Type B pancreatic cell (in vitro differentiated cells): ENCODE data around the gene ZMIZ1. TPM values are rescaled to one million over a fixed set of nuclear protein-coding genes. Genes with fewer than 3 reads are reported as not detected.
"Not testable (repeated sequence)": the region's sequence is repeated elsewhere in the genome, so short reads cannot be mapped to it uniquely, and the experiment has no call there.

Source experiments
- DNase-seq: peaks from one replicate; pipeline ENCODE4 v3.0.0; 2021; ENCODE audit warnings: mixed read lengths; ENCODE audit not compliant: unreplicated experiment; ENCODE audit errors: extremely low spot score
- H3K27ac Mint-ChIP-seq: 2 replicates; pipeline ENCODE4 v1.8.0; 2021; ENCODE audit warnings: mild to moderate bottlenecking, mixed read lengths
- H3K27me3 Mint-ChIP-seq: 2 replicates; pipeline ENCODE4 v1.8.0; 2021; ENCODE audit warnings: mixed read lengths
- H3K36me3 Mint-ChIP-seq: 2 replicates; pipeline ENCODE4 v1.8.0; 2021; ENCODE audit warnings: mixed read lengths
- H3K4me1 Mint-ChIP-seq: one replicate; pipeline ENCODE4 v1.8.0; 2021; ENCODE audit warnings: mixed read lengths; ENCODE audit not compliant: unreplicated experiment
- H3K4me3 Mint-ChIP-seq: 2 replicates; pipeline ENCODE4 v1.8.0; 2021; ENCODE audit warnings: mild to moderate bottlenecking, mixed read lengths
- H3K9me3 Mint-ChIP-seq: 2 replicates; pipeline ENCODE4 v1.8.0; 2021; ENCODE audit warnings: mixed read lengths
- total RNA-seq: library from RNA; stranded (reverse); gene quantifications from 2 replicates; pipeline ENCODE4 v1.2.1, GENCODE V29; 2021; ENCODE audit warnings: low replicate concordance
- TF ChIP-seq, protein P1 (sequence below): fragments of 200-600 bp; sonication (generic); conservative IDR thresholded peaks from 2 replicates; pipeline ENCODE4 v1.5.0; 2021; ENCODE audit warnings: antibody characterized with exemption, mild to moderate bottlenecking

ZMIZ1 gene
- total RNA-seq, 1 donor from 2014 or later, result 102 TPM

DNA sequence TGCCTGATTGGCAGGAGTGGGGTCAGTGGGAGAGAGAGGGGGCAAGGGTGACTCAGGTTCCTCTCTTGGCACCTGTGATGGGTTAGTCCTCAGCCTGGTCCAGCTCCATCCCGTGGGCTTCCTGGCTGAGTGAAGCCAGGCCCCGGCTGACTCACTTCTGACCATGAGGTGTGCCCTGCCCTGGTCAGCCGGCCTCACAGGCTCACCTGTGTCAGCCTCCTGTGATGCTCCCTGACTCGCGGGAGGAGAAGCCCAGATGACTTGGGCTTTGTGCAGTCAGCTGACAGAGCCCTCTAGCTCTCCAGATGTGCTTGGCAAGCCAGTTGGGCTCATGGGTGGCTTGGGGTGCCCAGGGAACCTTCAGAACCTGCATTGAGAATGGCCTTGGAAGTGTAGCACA, 262.5 kb downstream of the ZMIZ1 start:
- Mint-ChIP-seq H3K4me1 (peaks cover 3% of the 10 kb centered on the region), H3K4me3 (no peak overlapping the region)
- TF ChIP-seq, protein P1, sequence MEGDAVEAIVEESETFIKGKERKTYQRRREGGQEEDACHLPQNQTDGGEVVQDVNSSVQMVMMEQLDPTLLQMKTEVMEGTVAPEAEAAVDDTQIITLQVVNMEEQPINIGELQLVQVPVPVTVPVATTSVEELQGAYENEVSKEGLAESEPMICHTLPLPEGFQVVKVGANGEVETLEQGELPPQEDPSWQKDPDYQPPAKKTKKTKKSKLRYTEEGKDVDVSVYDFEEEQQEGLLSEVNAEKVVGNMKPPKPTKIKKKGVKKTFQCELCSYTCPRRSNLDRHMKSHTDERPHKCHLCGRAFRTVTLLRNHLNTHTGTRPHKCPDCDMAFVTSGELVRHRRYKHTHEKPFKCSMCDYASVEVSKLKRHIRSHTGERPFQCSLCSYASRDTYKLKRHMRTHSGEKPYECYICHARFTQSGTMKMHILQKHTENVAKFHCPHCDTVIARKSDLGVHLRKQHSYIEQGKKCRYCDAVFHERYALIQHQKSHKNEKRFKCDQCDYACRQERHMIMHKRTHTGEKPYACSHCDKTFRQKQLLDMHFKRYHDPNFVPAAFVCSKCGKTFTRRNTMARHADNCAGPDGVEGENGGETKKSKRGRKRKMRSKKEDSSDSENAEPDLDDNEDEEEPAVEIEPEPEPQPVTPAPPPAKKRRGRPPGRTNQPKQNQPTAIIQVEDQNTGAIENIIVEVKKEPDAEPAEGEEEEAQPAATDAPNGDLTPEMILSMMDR, result no peak

DNA sequence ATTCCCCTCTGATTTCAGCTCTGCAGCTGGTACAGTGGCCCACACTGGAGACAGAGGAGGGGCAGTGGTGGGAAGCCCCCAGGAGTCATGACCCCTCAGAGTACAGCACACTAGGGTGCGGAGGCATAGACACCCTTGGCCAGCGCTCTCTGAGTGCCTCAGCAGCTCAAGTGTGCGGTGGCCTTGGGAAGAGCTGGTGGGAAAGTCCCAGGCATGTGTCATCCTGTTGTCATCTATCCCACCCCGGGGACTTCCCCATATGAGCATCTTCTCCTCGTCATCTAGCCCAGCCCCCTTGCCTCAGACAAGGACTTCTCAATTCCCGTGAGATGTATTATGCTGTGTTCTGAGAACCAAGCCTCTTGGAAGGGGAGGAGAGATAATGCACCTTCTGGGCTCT, 262.9 kb downstream of the ZMIZ1 start:
- TF ChIP-seq, protein P1, result no peak
- no peak overlapping the region for H3K27ac Mint-ChIP-seq
- H3K36me3 Mint-ChIP-seq, result no peaks in the 10 kb centered on the region
- no peak overlapping the region for H3K4me3 Mint-ChIP-seq
- peaks cover 4% of the 10 kb centered on the region for H3K9me3 Mint-ChIP-seq
- no peak for DNase-seq
- peaks cover 8% of the 10 kb centered on the region for H3K4me1 Mint-ChIP-seq
- H3K27me3 Mint-ChIP-seq, result no peaks in the 10 kb centered on the region

More for the DNA sequence above, 262.5 kb downstream of the ZMIZ1 start:
- Mint-ChIP-seq H3K36me3 (no peaks in the 10 kb centered on the region), H3K27me3 (no peaks in the 10 kb centered on the region), H3K9me3 (peaks cover 4% of the 10 kb centered on the region), H3K27ac (no peak overlapping the region)
- DNase-seq, result no peak

DNA sequence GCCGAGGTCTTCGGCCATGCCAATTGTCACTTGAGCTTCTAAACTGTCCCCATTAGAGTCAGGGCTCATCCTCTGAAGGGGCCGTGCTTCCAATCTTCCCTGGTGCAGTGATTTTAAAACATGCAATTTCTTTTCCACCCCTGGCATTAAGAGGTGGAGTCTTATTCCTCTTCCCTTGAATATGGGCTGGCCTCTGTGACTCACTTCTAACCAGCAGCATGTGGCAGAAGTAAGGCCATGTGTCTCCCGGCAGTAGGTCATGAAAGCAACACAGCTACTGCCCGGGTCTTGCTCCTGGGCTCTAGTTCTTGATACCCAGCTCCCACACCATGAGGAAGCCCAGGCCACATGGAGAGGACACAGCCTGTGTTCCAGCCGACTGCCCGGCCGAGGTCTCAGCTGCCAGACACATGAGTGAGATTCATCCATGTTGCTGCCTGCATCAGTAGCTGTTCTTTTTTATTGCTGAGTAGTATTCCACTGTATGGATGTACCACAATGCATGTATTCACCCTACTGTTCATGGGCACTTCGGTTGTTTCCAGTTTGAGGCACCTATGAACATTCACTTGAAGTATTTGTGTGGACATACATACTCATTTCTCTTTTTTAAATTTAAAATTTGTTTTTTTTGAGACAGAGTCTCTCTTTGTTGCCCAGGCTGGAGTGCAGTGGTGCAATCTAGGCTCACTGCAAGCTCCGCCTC, 264.0 kb downstream of the ZMIZ1 start:
- not testable (repeated sequence) for H3K9me3 Mint-ChIP-seq, H3K27ac Mint-ChIP-seq, H3K27me3 Mint-ChIP-seq, DNase-seq, H3K36me3 Mint-ChIP-seq, H3K4me3 Mint-ChIP-seq
- H3K4me1 Mint-ChIP-seq, result peaks cover 14% of the 10 kb centered on the region

DNA sequence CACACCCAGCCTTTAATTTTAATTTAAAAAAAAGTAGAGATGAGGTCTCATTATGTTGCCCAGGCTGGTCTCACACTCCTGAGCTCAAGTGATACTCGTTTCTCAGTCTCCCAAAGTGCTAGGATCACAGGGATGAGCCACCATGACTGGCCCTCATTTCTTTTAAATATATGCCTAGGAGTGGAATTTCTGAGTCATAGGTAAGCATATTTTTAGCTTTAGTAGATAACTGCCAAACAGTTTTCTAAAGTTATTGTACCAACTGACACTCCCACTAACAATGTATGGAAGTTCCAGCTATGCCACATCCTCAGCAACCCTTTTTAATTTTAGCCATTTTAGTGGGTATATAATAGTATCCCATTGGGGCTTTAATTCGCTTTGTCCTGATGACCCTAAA, 264.7 kb downstream of the ZMIZ1 start:
- Mint-ChIP-seq H3K4me3 (no peak overlapping the region), H3K4me1 (peaks cover 14% of the 10 kb centered on the region), H3K9me3 (peaks cover 4% of the 10 kb centered on the region), H3K36me3 (no peaks in the 10 kb centered on the region), H3K27me3 (no peaks in the 10 kb centered on the region), H3K27ac (no peak overlapping the region)
- TF ChIP-seq, protein P1, result no peak
- DNase-seq, result no peak

DNA sequence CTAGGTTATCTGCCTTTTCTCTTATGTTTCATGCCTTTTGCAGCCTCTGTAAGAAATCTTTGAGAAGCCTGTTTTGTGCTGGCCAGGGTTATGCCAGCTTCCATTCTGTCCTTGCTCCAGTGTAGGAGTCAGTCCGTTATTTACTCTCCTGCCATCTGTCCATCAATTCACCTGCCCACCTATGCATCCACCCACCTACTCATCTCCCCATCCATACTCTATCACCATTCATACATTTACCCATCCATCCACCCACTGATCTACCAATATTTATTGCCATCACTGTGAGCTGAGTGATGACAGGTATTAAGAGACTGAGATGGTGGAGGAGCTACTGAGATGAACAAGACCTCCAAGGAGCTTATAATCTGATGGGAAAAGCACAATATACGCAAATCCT, 265.8 kb downstream of the ZMIZ1 start:
- H3K36me3 Mint-ChIP-seq, result no peaks in the 10 kb centered on the region
- no peak overlapping the region for H3K27ac Mint-ChIP-seq
- H3K4me3 Mint-ChIP-seq, result no peak overlapping the region
- no peaks in the 10 kb centered on the region for H3K27me3 Mint-ChIP-seq
- DNase-seq, result no peak
- H3K4me1 Mint-ChIP-seq, result peaks cover 19% of the 10 kb centered on the region
- TF ChIP-seq, protein P1, result no peak
- peaks cover 10% of the 10 kb centered on the region for H3K9me3 Mint-ChIP-seq

DNA sequence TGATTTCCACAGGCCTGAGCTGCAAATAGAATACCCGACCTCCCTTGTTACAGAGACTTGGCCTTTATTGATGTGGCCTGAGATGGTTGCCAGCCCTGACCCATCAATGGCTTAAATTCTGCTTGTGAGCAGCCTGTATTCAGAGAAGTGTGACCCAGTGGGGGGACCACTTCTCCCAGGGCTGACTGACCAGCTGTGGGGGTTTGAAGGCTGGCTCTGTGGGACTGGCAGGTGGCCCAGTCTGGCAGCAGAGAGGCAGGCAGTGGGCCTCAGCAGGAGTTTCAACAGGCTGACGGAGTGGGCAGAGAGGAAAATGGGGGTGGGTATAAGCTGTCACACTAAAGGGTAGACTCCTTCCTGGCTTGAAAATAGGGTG, 266.3 kb downstream of the ZMIZ1 start:
- Mint-ChIP-seq H3K4me3 (no peak overlapping the region), H3K4me1 (peaks cover 23% of the 10 kb centered on the region), H3K27ac (no peak overlapping the region), H3K36me3 (no peaks in the 10 kb centered on the region), H3K27me3 (no peaks in the 10 kb centered on the region), H3K9me3 (peaks cover 10% of the 10 kb centered on the region)
- TF ChIP-seq, protein P1, result no peak
- DNase-seq, result no peak
